Liver (tissue), 9 donors: ENCODE measurements around the gene CD2. TPM values are rescaled to one million over a fixed set of nuclear protein-coding genes. Genes with fewer than 3 reads are reported as not detected.

Source experiments
- DNase-seq: peaks from one replicate; pipeline ENCODE4 v3.0.0-alpha.2; 2017; ENCODE audit warnings: low spot score
- H3K27ac ChIP-seq, 2 donors: one replicate each; pipeline ENCODE4 v1.7.0; 2013; ENCODE audit warnings: inconsistent platforms in 2 of 2, low read length in 2 of 2, control low read depth in 1 of 2, low read depth in 1 of 2, mild to moderate bottlenecking in 1 of 2
- H3K27me3 ChIP-seq, 4 donors: one replicate each; pipeline versions ENCODE4 v1.6.1 to v1.7.0; 2013; ENCODE audit warnings: low read length in 3 of 4, inconsistent platforms in 1 of 4, mild to moderate bottlenecking in 1 of 4, moderate library complexity in 1 of 4; ENCODE audit not compliant: control insufficient read depth in 4 of 4, insufficient read depth in 4 of 4
- H3K36me3 ChIP-seq, 4 donors: one replicate each; pipeline versions ENCODE4 v1.6.1 to v1.7.0; 2013; ENCODE audit warnings: low read length in 3 of 4, mild to moderate bottlenecking in 3 of 4, low read depth in 1 of 4, moderate library complexity in 1 of 4; ENCODE audit not compliant: control insufficient read depth in 4 of 4, insufficient read depth in 3 of 4
- H3K4me1 ChIP-seq, 4 donors: one replicate each; pipeline versions ENCODE4 v1.6.1 to v1.7.0; 2013; ENCODE audit warnings: low read length in 3 of 4, mild to moderate bottlenecking in 3 of 4, moderate library complexity in 1 of 4; ENCODE audit not compliant: control insufficient read depth in 4 of 4, insufficient read depth in 4 of 4
- H3K4me3 ChIP-seq, 3 donors: one replicate each; pipeline versions ENCODE4 v1.6.1 to v1.7.0; 2013; ENCODE audit warnings: low read length in 3 of 3, control low read depth in 1 of 3, low read depth in 1 of 3, mild to moderate bottlenecking in 1 of 3
- H3K9ac ChIP-seq, 2 donors: one replicate each; pipeline ENCODE4 v1.7.0; 2013; ENCODE audit warnings: low read length in 2 of 2, mild to moderate bottlenecking in 2 of 2, moderate library complexity in 2 of 2, control low read depth in 1 of 2, low read depth in 1 of 2
- H3K9me3 ChIP-seq, 4 donors: one replicate each; pipeline versions ENCODE4 v1.6.1 to v1.7.0; 2013; ENCODE audit warnings: low read length in 3 of 4; ENCODE audit not compliant: control insufficient read depth in 4 of 4
- FOXA2 ChIP-seq: IDR thresholded peaks from 2 replicates; pipeline ENCODE4 v1.6.1; 2016; ENCODE audit warnings: antibody characterized with exemption
- GABPA ChIP-seq, 2 donors: IDR thresholded peaks in 1 of 2; conservative IDR thresholded peaks in 1 of 2; 2 replicates each; pipeline ENCODE4 v1.6.1; 2016; ENCODE audit warnings: antibody characterized with exemption in 2 of 2, mild to moderate bottlenecking in 1 of 2, moderate library complexity in 1 of 2
- HNF4A ChIP-seq, 2 donors: conservative IDR thresholded peaks; 2 replicates each; pipeline ENCODE4 v1.6.1; 2016; ENCODE audit warnings: antibody characterized with exemption in 2 of 2, mild to moderate bottlenecking in 2 of 2
- HNF4G ChIP-seq: IDR thresholded peaks from 2 replicates; pipeline ENCODE4 v1.6.1; 2016; ENCODE audit warnings: antibody characterized with exemption
- RAD21 ChIP-seq, 2 donors: IDR thresholded peaks; 2 replicates each; pipeline ENCODE4 v1.6.1; 2016; ENCODE audit warnings: antibody characterized with exemption in 2 of 2, mild to moderate bottlenecking in 2 of 2
- RXRA ChIP-seq, 2 donors: IDR thresholded peaks; 2 replicates each; pipeline ENCODE4 v1.6.1; 2017 to 2018; ENCODE audit warnings: antibody characterized with exemption in 2 of 2, mild to moderate bottlenecking in 1 of 2
- SP1 ChIP-seq: IDR thresholded peaks from 2 replicates; pipeline ENCODE4 v1.6.1; 2018; ENCODE audit warnings: antibody characterized with exemption, mild to moderate bottlenecking
- WGBS: extraction: QIAGEN DNeasy Blood & Tissue Kit; methylation state at CpG from one replicate; pipeline ENCODE4 v1.1.7; 2013; 5-methylcytosine and 5-hydroxymethylcytosine counted together
- polyA plus RNA-seq, 2 donors: library from polyadenylated mRNA; stranded (reverse) in 1 of 2; unstranded in 1 of 2; fragments of 200-250 nt in 1 of 2; fragments of >200 nt in 1 of 2; fragmentation: Nextera tagmentation in 1 of 2; extraction: Ambion mirVana in 1 of 2; gene quantifications; one replicate each; pipeline versions ENCODE4 v1.2.1 to v1.2.3, GENCODE V29; 2013 to 2015
- total RNA-seq, 2 donors: library from RNA; depleted of rRNA; stranded (reverse); fragments of >200 nt; gene quantifications; one replicate each; pipeline ENCODE4 v1.2.3, GENCODE V29; 2014
- TF ChIP-seq, protein P1 (sequence below): IDR thresholded peaks from 2 replicates; pipeline ENCODE4 v1.6.1; 2016; ENCODE audit warnings: antibody characterized with exemption, mild to moderate bottlenecking
- TF ChIP-seq, protein P2 (sequence below): IDR thresholded peaks from 2 replicates; pipeline ENCODE4 v1.6.1; 2016; ENCODE audit warnings: antibody characterized with exemption
- TF ChIP-seq, protein P3 (sequence below): IDR thresholded peaks from 2 replicates; pipeline ENCODE4 v1.6.1; 2016; ENCODE audit warnings: antibody characterized with exemption
- donor health status: healthy.
- donor health status: healthy.
- donor health status: healthy.
- donor health status: healthy.
- donor health status: healthy.

The CD2 gene
- total and polyA plus RNA-seq, 4 donors = 0.28 to 1.5 (median 0.89) TPM

DNA sequence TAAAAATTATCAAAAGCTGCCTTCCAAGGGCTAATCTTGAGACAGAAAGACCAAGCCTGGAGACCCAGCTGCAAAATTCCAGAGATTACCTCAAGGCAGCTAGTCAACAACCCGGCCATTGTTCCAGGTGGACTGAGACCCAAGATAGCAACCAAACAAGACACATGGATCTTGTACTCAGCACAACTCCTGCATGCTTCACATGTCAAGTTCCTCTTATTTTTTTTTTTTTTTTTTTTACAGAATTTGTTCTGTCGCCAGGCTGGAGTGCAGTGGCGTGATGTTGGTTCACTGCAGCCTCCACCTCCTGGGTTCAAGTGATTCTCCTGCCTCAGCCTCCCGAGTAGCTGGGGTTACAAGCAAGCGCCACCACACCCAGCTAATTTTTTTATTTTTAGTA lies 40.1 kb downstream of the CD2 start:
- Histone ChIP-seq H3K27ac (no peak overlapping the region), H3K9me3 (no peaks in the 10 kb centered on the region), H3K9ac (no peak overlapping the region), H3K4me3 (no peak overlapping the region), H3K36me3 (no peaks in the 10 kb centered on the region), H3K27me3 (no peaks in the 10 kb centered on the region), H3K4me1 (no peaks in the 10 kb centered on the region)
- no peak for TF ChIP-seq RXRA (IDR thresholded peaks at IDR 0.05)
- no peak for TF ChIP-seq HNF4A (conservative IDR thresholded peaks at IDR 0.05)
- TF ChIP-seq, protein P1, sequence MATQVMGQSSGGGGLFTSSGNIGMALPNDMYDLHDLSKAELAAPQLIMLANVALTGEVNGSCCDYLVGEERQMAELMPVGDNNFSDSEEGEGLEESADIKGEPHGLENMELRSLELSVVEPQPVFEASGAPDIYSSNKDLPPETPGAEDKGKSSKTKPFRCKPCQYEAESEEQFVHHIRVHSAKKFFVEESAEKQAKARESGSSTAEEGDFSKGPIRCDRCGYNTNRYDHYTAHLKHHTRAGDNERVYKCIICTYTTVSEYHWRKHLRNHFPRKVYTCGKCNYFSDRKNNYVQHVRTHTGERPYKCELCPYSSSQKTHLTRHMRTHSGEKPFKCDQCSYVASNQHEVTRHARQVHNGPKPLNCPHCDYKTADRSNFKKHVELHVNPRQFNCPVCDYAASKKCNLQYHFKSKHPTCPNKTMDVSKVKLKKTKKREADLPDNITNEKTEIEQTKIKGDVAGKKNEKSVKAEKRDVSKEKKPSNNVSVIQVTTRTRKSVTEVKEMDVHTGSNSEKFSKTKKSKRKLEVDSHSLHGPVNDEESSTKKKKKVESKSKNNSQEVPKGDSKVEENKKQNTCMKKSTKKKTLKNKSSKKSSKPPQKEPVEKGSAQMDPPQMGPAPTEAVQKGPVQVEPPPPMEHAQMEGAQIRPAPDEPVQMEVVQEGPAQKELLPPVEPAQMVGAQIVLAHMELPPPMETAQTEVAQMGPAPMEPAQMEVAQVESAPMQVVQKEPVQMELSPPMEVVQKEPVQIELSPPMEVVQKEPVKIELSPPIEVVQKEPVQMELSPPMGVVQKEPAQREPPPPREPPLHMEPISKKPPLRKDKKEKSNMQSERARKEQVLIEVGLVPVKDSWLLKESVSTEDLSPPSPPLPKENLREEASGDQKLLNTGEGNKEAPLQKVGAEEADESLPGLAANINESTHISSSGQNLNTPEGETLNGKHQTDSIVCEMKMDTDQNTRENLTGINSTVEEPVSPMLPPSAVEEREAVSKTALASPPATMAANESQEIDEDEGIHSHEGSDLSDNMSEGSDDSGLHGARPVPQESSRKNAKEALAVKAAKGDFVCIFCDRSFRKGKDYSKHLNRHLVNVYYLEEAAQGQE = no peak
- TF ChIP-seq, protein P2, sequence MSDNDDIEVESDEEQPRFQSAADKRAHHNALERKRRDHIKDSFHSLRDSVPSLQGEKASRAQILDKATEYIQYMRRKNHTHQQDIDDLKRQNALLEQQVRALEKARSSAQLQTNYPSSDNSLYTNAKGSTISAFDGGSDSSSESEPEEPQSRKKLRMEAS = no peak
- DNase-seq = no peak
- 80% methylated on average over 5 of the region's 5 CpGs for WGBS

DNA sequence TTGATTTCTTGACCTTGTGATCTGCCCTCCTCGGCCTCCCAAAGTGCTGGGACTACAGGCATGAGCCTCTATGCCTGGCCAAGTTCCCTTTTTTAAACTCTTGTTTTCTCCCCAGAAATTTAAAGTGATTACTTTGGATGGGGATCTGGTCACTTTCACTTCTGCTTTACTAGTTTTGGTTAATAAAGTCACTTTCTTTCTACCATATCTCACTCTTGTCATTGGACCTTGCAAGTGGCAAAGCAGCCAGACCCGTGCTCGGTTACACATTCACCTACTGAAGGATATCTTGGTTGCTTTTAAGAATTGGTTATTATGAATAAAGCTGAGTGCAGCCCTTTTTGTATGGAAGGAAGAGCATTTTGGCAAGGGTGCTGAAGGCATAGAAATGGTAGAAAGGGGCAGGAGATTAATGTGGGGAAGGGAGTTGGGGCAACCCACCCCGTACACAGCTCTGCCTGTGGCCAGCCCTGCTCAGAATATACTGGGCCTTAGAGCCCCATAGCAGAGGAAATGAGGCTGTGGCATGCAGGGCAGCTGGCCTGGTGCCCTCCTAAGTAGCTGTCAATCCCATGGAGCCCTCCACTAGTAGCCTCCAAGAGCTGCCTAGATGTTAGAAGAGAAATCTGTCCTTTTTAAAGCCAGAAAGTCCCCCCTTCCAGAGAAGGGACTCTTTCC lies 40.7 kb downstream of the CD2 start:
- no peak overlapping the region for H3K9ac ChIP-seq
- DNase-seq = no peak
- TF ChIP-seq, protein P1 = no peak
- H3K9me3 ChIP-seq = no peaks in the 10 kb centered on the region
- 85% methylated on average over 4 of the region's 4 CpGs for WGBS
- H3K36me3 ChIP-seq = no peaks in the 10 kb centered on the region
- no peaks in the 10 kb centered on the region for H3K27me3 ChIP-seq
- no peak overlapping the region for H3K27ac ChIP-seq
- no peak overlapping the region for H3K4me3 ChIP-seq
- H3K4me1 ChIP-seq = no peaks in the 10 kb centered on the region

DNA sequence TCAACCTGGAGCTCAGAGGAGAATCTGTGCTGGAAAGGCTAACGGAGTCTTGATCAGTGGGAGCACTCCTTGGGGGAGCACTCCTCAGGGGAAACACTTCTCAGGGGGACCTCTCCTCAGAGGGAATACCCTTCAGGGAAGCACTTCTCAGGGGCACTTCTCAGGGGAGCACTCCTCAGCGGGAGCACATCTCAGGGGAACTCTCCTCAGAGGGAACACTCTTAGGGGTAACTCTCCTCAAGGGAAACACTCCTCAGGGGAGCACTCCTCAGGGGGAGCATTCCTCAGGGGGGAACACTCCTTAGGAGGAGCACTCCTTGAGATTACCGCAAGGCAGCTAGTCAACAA lies 41.2 kb downstream of the CD2 start:
- 97% methylated on average over 3 of the region's 3 CpGs for WGBS
- no peak for DNase-seq
- Histone ChIP-seq H3K27ac (no peak overlapping the region), H3K4me3 (no peak overlapping the region), H3K9me3 (no peaks in the 10 kb centered on the region), H3K9ac (no peak overlapping the region), H3K36me3 (no peaks in the 10 kb centered on the region), H3K4me1 (no peaks in the 10 kb centered on the region), H3K27me3 (no peaks in the 10 kb centered on the region)
- TF ChIP-seq RAD21 (IDR thresholded peaks at IDR 0.05) = no peak
- no peak for TF ChIP-seq HNF4G
- TF ChIP-seq HNF4A (conservative IDR thresholded peaks at IDR 0.05) = no peak
- TF ChIP-seq, protein P1 = no peak
- no peak for TF ChIP-seq SP1
- TF ChIP-seq RXRA (IDR thresholded peaks at IDR 0.05) = no peak
- TF ChIP-seq, protein P2 = no peak
- no peak for TF ChIP-seq FOXA2
- TF ChIP-seq, protein P3, sequence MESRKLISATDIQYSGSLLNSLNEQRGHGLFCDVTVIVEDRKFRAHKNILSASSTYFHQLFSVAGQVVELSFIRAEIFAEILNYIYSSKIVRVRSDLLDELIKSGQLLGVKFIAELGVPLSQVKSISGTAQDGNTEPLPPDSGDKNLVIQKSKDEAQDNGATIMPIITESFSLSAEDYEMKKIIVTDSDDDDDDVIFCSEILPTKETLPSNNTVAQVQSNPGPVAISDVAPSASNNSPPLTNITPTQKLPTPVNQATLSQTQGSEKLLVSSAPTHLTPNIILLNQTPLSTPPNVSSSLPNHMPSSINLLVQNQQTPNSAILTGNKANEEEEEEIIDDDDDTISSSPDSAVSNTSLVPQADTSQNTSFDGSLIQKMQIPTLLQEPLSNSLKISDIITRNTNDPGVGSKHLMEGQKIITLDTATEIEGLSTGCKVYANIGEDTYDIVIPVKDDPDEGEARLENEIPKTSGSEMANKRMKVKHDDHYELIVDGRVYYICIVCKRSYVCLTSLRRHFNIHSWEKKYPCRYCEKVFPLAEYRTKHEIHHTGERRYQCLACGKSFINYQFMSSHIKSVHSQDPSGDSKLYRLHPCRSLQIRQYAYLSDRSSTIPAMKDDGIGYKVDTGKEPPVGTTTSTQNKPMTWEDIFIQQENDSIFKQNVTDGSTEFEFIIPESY = no peak
- no peak for TF ChIP-seq GABPA (IDR thresholded peaks at IDR 0.05 in 1 of 2, conservative IDR thresholded peaks at IDR 0.05 in 1 of 2)
